DND-41 (cell line): ENCODE measurements around the gene APELA.

ENCODE experiments used
- CTCF ChIP-seq: IDR thresholded peaks from 2 replicates; pipeline ENCODE4 v1.5.1; 2012; ENCODE audit warnings: borderline replicate concordance, low read length, moderate library complexity, mild to moderate bottlenecking; ENCODE audit not compliant: poor library complexity, severe bottlenecking; ENCODE audit errors: extremely low read depth
- EZH2 ChIP-seq: IDR thresholded peaks from 3 replicates; pipeline ENCODE4 v1.6.1; 2012; ENCODE audit warnings: borderline replicate concordance, low read depth, mild to moderate bottlenecking, moderate library complexity, low read length, inconsistent platforms; ENCODE audit not compliant: severe bottlenecking

DNA sequence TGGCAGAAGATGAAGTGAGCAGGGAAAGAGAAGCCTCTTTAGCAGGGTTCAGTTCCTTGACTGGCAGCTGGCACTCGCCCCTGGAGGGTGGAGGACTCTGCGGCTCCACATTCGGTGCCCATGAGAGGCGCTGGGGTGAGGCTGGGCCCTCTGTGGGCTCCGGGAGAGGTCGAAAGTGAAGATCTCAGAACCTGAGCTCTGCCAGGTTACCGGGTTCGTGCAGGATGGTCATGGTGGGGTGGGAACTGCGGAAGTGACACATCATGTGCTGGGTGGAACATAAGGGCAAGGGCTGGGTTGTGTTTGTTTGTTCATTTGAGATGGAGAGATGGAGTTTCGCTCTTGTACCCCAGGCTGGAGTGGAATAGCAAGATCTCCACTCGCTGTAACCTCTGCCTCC, 56.3 kb downstream of the APELA start:
- TF ChIP-seq CTCF (no peak), EZH2 (no peak)
